GM18511 (cell line): Measurements from ENCODE around the gene OR4X2.
"Not testable (repeated sequence)": the region's sequence is repeated elsewhere in the genome, so short reads cannot be mapped to it uniquely, and the experiment has no call there.

ENCODE experiments used
- ATAC-seq: cut with Tn5 transposase; IDR thresholded peaks from one replicate; pipeline ENCODE4 v1.9.1; 2021; ENCODE audit warnings: mild to moderate bottlenecking, moderate library complexity; ENCODE audit not compliant: unreplicated experiment

The OR4X2 gene

GRCh38 chr11:48244804-48245203 lies at the start of gene OR4X2:
OR4X2 (plus strand) TSS chr11:48245104; CDS start chr11:48245104, 0 bp downstream.
- no peak for ATAC-seq

- ATAC-seq = no peak
Measured at GRCh38 chr11:48207881-48208280, 37.0 kb upstream of the OR4X2 start.

GRCh38 chr11:48210052-48210451 lies 34.9 kb upstream of the OR4X2 start:
- ATAC-seq = no peak

- ATAC-seq = no peak
Measured at GRCh38 chr11:48216510-48216909, 28.4 kb upstream of the OR4X2 start, which contains the start of gene OR4B1. OR4B1 (plus strand) TSS chr11:48216810; CDS start chr11:48216810, 0 bp downstream.

GRCh38 chr11:48228761-48229160 lies 16.1 kb upstream of the OR4X2 start:
- no peak for ATAC-seq

- ATAC-seq = not testable (repeated sequence)
Measured at GRCh38 chr11:48230057-48230456, 14.8 kb upstream of the OR4X2 start.

GRCh38 chr11:48237727-48238126 lies 7.2 kb upstream of the OR4X2 start:
- no peak for ATAC-seq

- ATAC-seq = no peak
Measured at GRCh38 chr11:48242501-48242900, 2.4 kb upstream of the OR4X2 start.

- ATAC-seq = no peak
Measured at GRCh38 chr11:48248902-48249301, 4.0 kb downstream of the OR4X2 start.

GRCh38 chr11:48261600-48261999 lies 16.7 kb downstream of the OR4X2 start:
- no peak for ATAC-seq

- no peak for ATAC-seq
Measured at GRCh38 chr11:48263423-48263911, 18.6 kb downstream of the OR4X2 start, which contains the start of gene OR4X1. OR4X1 (plus strand) TSS chr11:48263861; CDS start chr11:48263861, 0 bp downstream.

- ATAC-seq = no peak
Measured at GRCh38 chr11:48270621-48271020, 25.7 kb downstream of the OR4X2 start.

GRCh38 chr11:48272606-48273005 lies 27.7 kb downstream of the OR4X2 start:
- no peak for ATAC-seq
